ENCODE results near the gene MYZAP. TPM values are rescaled to one million over a fixed set of nuclear protein-coding genes. Genes with fewer than 3 reads are reported as not detected.

Gene MYZAP
- total and polyA plus RNA-seq, 2 of the 8 experiments (the other 6 are each of a cell fraction or from before 2014, with no cell fraction given), result 0.41 to 0.65 TPM

- H2BK15ac ChIP-seq (ENCODE audit: low read length), result no peak overlapping the region
- H3K36me3 ChIP-seq (ENCODE audit: control insufficient read depth in 2 of 4, insufficient read depth in 4 of 4, low read length in 3 of 4), result no peaks in the 10 kb centered on the region
- no peak overlapping the region for H2BK5ac ChIP-seq (ENCODE audit: low read depth, low read length)
- no peak overlapping the region for H3K23ac ChIP-seq (ENCODE audit: insufficient read length)
- no peak overlapping the region for H4K91ac ChIP-seq (replicated peaks; ENCODE audit: insufficient read length, low read length)
- no peaks in the 10 kb centered on the region for H3K9me3 ChIP-seq (ENCODE audit: insufficient read depth in 2 of 2, low read depth in 1 of 2, low read length in 1 of 2)
- no peak overlapping the region for H2BK120ac ChIP-seq (replicated peaks; ENCODE audit: low read depth, low read length)
- POLR2A ChIA-PET (ENCODE audit: partially characterized antibody), result no interaction called here
- no peak overlapping the region for H2AK5ac ChIP-seq (ENCODE audit: low read depth, low read length)
- no peak for TF ChIP-seq ZNF274 (IDR thresholded peaks at IDR 0.05; ENCODE audit: borderline replicate concordance, extremely low read depth, low read length)
- H3K4me2 ChIP-seq (ENCODE audit: insufficient read depth in 1 of 2, low read depth in 2 of 2, low read length in 2 of 2), result no peak overlapping the region
- no peak overlapping the region for H3K18ac ChIP-seq (ENCODE audit: extremely low read depth, low read length)
- H3K23me2 ChIP-seq (ENCODE audit: low read depth, low read length), result no peaks in the 10 kb centered on the region; the same call in 1 of the 2 replicates
- no peak overlapping the region for H2BK12ac ChIP-seq (ENCODE audit: low read depth, low read length)
- no peak overlapping the region for H3K9ac ChIP-seq (replicated peaks in 1 of 4; ENCODE audit: extremely low read depth in 1 of 4, low read depth in 3 of 4, low read length in 3 of 4)
- no peaks in the 10 kb centered on the region for H3K79me2 ChIP-seq (ENCODE audit: control insufficient read depth in 1 of 2, insufficient read depth in 2 of 2, low read length in 2 of 2)
- H3K56ac ChIP-seq (replicated peaks; ENCODE audit: insufficient read length, low read depth, low read length), result no peak overlapping the region
- H2BK20ac ChIP-seq (ENCODE audit: low read length), result no peak overlapping the region
- WGBS, 2 experiments (ENCODE audit: extremely low coverage in 1 of 2, insufficient coverage in 1 of 2, insufficient read length in 1 of 2, insufficient replicate concordance in 2 of 2, low coverage in 1 of 2, low lambda C conversion rate in 2 of 2, missing lambda C conversion rate in 1 of 2), result 82% methylated on average over 4 of the region's 4 CpGs; no CpG with 5 or more reads in 1 of the 2 experiments
- H3K4me3 ChIP-seq (ENCODE audit: extremely low read depth in 1 of 4, insufficient read depth in 2 of 4, low read depth in 3 of 4, low read length in 4 of 4), result no peak overlapping the region
- H2AFZ ChIP-seq (ENCODE audit: low read length), result no peak overlapping the region
- no peak for FAIRE-seq
- H4K5ac ChIP-seq (ENCODE audit: insufficient read length, low read depth, low read length), result no peak overlapping the region
- H4K20me1 ChIP-seq (replicated peaks in 1 of 2; ENCODE audit: control insufficient read depth in 1 of 2, insufficient read depth in 2 of 2, low read length in 2 of 2), result no peaks in the 10 kb centered on the region
- no peak overlapping the region for H3K27ac ChIP-seq (ENCODE audit: low read depth, low read length)
- H4K8ac ChIP-seq (ENCODE audit: extremely low read depth, insufficient read depth, low read length), result no peak overlapping the region
- H3K79me1 ChIP-seq (ENCODE audit: low read depth, low read length), result no peaks in the 10 kb centered on the region
- no peak for DNase-seq (ENCODE audit: low read depth in 1 of 2, low spot score in 2 of 2)
- H3K4ac ChIP-seq (replicated peaks; ENCODE audit: insufficient read length, low read depth, low read length), result no peak overlapping the region
- no peak overlapping the region for H3K14ac ChIP-seq (ENCODE audit: insufficient read length)
- H3K4me1 ChIP-seq (replicated peaks in 1 of 4; ENCODE audit: control insufficient read depth in 3 of 4, insufficient read depth in 4 of 4, low read length in 3 of 4), result peaks cover 0 to 2% (median 0%) of the 10 kb centered on the region in 4 experiments; a peak in 2 of 7 replicates
- CTCF ChIA-PET (ENCODE audit: partially characterized antibody), result interaction anchor here (0.6 to 1.7 kb wide), 5 partner anchors 11 to 232 kb away, joined by 3 to 5 read pairs (median 4); no protein-coding TSS in a partner anchor
- H3K27me3 ChIP-seq (replicated peaks in 1 of 4; ENCODE audit: control insufficient read depth in 3 of 4, extremely low read depth in 1 of 4, insufficient read depth in 3 of 4, low read length in 3 of 4), result no peaks in the 10 kb centered on the region
These were observed 18.6 kb upstream of the MYZAP start for GRCh38 chr15:57573151-57573550.

All from H1 (cell line).